Tibial nerve (tissue), 4 donors: ENCODE data around the gene SLC12A8.

Experiments
- CTCF ChIP-seq, 5 experiments: fragments of 200-600 bp in 3 of 5; fragments of 450-650 bp in 2 of 5; sonication (generic) in 3 of 5; IDR thresholded peaks; one replicate each; pipeline ENCODE4 v1.5.1; 2016 to 2019; ENCODE audit warnings: antibody characterized with exemption in 5 of 5, mild to moderate bottlenecking in 3 of 5, moderate library complexity in 2 of 5
- EP300 ChIP-seq, 2 donors: sonication (generic); formaldehyde crosslinking; IDR thresholded peaks; one replicate each; pipeline ENCODE4 v1.6.1; 2017; ENCODE audit warnings: antibody characterized with exemption in 2 of 2, mild to moderate bottlenecking in 1 of 2
- POLR2A ChIP-seq, 2 donors: fragments of 450-650 bp; IDR thresholded peaks; one replicate each; pipeline ENCODE4 v1.6.1; 2017; ENCODE audit warnings: antibody characterized with exemption in 2 of 2, mild to moderate bottlenecking in 2 of 2, moderate library complexity in 2 of 2

DNA sequence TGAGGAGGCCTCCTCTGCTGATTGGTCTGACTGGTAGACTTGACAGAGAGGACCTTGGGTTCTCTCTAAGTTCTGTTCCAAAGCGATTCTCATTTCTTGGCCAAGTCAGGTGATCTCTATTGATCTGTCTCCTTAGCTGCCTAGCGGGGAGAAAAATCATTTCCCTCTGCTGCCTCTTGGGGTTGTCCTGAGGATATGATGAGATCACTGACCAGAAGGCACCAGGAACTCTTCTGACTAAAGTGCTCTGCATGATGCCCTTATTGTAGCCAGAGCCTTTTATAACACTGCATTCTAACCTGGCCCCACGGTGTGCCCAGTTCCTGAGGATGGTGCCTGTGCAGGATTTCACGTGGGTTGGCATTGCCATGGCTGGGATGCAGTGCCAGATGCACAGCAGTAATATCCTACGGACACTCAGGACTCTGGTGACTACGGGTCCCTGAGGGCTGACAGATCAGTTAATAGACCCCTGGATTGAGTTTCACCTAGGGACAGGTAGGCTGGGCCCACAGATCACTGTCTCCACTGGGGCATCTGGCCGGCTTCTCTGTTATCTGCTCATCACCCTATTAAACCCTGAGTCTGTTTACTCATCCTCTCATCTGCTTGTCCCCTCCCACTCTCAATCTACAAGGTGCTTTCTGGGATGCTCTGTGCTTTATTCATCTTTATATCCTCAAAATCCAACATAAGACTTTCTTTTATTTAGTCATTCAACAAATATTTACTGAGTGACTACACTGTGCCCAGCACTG lies 152.9 kb downstream of the SLC12A8 start:
- TF ChIP-seq POLR2A (IDR thresholded peaks at IDR 0.05) (no peak), CTCF (IDR thresholded peaks at IDR 0.05) (no peak), EP300 (IDR thresholded peaks at IDR 0.05) (no peak)
